ENCODE data around the gene SEC24B.

Gene SEC24B

GRCh38 chr4:109406337-109406931 lies 27.2 kb upstream of the SEC24B start:
- no peak overlapping the region for H3K27ac ChIP-seq
- TF ChIP-seq ZFX (IDR thresholded peaks at IDR 0.05; ENCODE audit: borderline replicate concordance) (no peak), CTCF (IDR thresholded peaks at IDR 0.05) (peak; percentile 88)

GRCh38 chr4:109407027-109407737 lies 26.4 kb upstream of the SEC24B start:
- TF ChIP-seq CTCF (IDR thresholded peaks at IDR 0.05): no peak
- TF ChIP-seq ZFX (IDR thresholded peaks at IDR 0.05; ENCODE audit: borderline replicate concordance): no peak
- no peak overlapping the region for H3K27ac ChIP-seq

- H3K27ac ChIP-seq: no peak overlapping the region
- no peak for TF ChIP-seq ZFX (IDR thresholded peaks at IDR 0.05; ENCODE audit: borderline replicate concordance)
- TF ChIP-seq CTCF (IDR thresholded peaks at IDR 0.05): no peak
These were observed 24.9 kb upstream of the SEC24B start for GRCh38 chr4:109408711-109409110.

- no peak for TF ChIP-seq ZFX (IDR thresholded peaks at IDR 0.05; ENCODE audit: borderline replicate concordance)
- no peak for TF ChIP-seq CTCF (IDR thresholded peaks at IDR 0.05)
- H3K27ac ChIP-seq: no peak overlapping the region
These were observed 23.4 kb upstream of the SEC24B start for GRCh38 chr4:109410226-109410625.

- TF ChIP-seq CTCF (IDR thresholded peaks at IDR 0.05): no peak
- no peak for TF ChIP-seq ZFX (IDR thresholded peaks at IDR 0.05; ENCODE audit: borderline replicate concordance)
These were observed 22.8 kb upstream of the SEC24B start for GRCh38 chr4:109410776-109411175.

GRCh38 chr4:109411964-109412363 lies 21.7 kb upstream of the SEC24B start:
- no peak overlapping the region; the same call in 1 of the 2 replicates for H3K27ac ChIP-seq
- TF ChIP-seq CTCF (IDR thresholded peaks at IDR 0.05): no peak
- no peak for TF ChIP-seq ZFX (IDR thresholded peaks at IDR 0.05; ENCODE audit: borderline replicate concordance)

More at GRCh38 chr4:109410776-109411175, 22.8 kb upstream of the SEC24B start:
- H3K27ac ChIP-seq: no peak overlapping the region

GRCh38 chr4:109412776-109413175 lies 20.8 kb upstream of the SEC24B start:
- TF ChIP-seq CTCF (IDR thresholded peaks at IDR 0.05) (no peak), ZFX (IDR thresholded peaks at IDR 0.05; ENCODE audit: borderline replicate concordance) (no peak)

More at GRCh38 chr4:109412776-109413175, 20.8 kb upstream of the SEC24B start:
- peak overlapping the region; percentile 23; the same call in 1 of the 2 replicates for H3K27ac ChIP-seq

All from 22Rv1 (cell line).